CD4-positive, alpha-beta memory T cell (primary cell): ENCODE data around the gene FAM219A. TPM values are rescaled to one million over a fixed set of nuclear protein-coding genes. Genes with fewer than 3 reads are reported as not detected.

Source experiments
- CTCF ChIA-PET: fragments of 350-600 bp; sonication (Branson Sonifier 250); formaldehyde crosslinking; loops from one replicate; lab custom pipeline; 2021; ENCODE audit warnings: inconsistent platforms; ENCODE audit not compliant: partially characterized antibody; lab: Charles Lee
- POLR2A ChIA-PET: fragments of 350-600 bp; sonication (Branson Sonifier 250); formaldehyde crosslinking; loops from one replicate; lab custom pipeline; 2021; ENCODE audit not compliant: partially characterized antibody; lab: Charles Lee
- DNase-seq, 5 donors: peaks; one replicate each; pipeline versions ENCODE4 v3.0.0 to v3.0.0-alpha.2; 2020 to 2022; ENCODE audit warnings: mixed read lengths in 1 of 5
- H3K27ac ChIP-seq: one replicate; pipeline ENCODE4 v1.7.0; 2013; ENCODE audit warnings: low read depth, low read length
- H3K27me3 ChIP-seq: 2 replicates; pipeline ENCODE4 v1.7.0; 2013; ENCODE audit warnings: mild to moderate bottlenecking, low read length, moderate library complexity; ENCODE audit not compliant: insufficient read depth
- H3K36me3 ChIP-seq: 2 replicates; pipeline ENCODE4 v1.7.0; 2013; ENCODE audit warnings: mild to moderate bottlenecking, low read length, moderate library complexity; ENCODE audit not compliant: insufficient read depth
- H3K4me1 ChIP-seq: 2 replicates; pipeline ENCODE4 v1.7.0; 2013; ENCODE audit warnings: mild to moderate bottlenecking, low read length, moderate library complexity; ENCODE audit not compliant: insufficient read depth
- H3K4me3 ChIP-seq, 2 donors: one replicate each; pipeline ENCODE4 v1.7.0; 2013; ENCODE audit warnings: low read length in 2 of 2, mild to moderate bottlenecking in 1 of 2
- H3K9me3 ChIP-seq, 2 donors: one replicate each; pipeline ENCODE4 v1.7.0; 2013; ENCODE audit warnings: low read length in 2 of 2, control low read depth in 1 of 2; ENCODE audit not compliant: control insufficient read depth in 1 of 2
- H3K27ac Mint-ChIP-seq, 7 donors: one replicate each; pipeline ENCODE4 v1.8.0; 2020 to 2021; ENCODE audit warnings: mixed read lengths in 7 of 7, mild to moderate bottlenecking in 6 of 7, inconsistent platforms in 3 of 7, moderate library complexity in 3 of 7
- H3K27me3 Mint-ChIP-seq, 2 donors: one replicate each; pipeline ENCODE4 v1.8.0; 2020 to 2021; ENCODE audit warnings: mixed read lengths in 2 of 2
- H3K36me3 Mint-ChIP-seq, 2 donors: one replicate each; pipeline ENCODE4 v1.8.0; 2020 to 2021; ENCODE audit warnings: mixed read lengths in 2 of 2, inconsistent platforms in 1 of 2, mild to moderate bottlenecking in 1 of 2
- H3K4me1 Mint-ChIP-seq, 4 donors: one replicate each; pipeline ENCODE4 v1.8.0; 2020 to 2021; ENCODE audit warnings: mixed read lengths in 4 of 4, mild to moderate bottlenecking in 1 of 4
- H3K4me3 Mint-ChIP-seq, 8 donors: one replicate each; pipeline ENCODE4 v1.8.0; 2020 to 2021; ENCODE audit warnings: mixed read lengths in 8 of 8, mild to moderate bottlenecking in 7 of 8, moderate library complexity in 6 of 8, inconsistent platforms in 3 of 8
- H3K9me3 Mint-ChIP-seq, 8 donors: one replicate each; pipeline ENCODE4 v1.8.0; 2020 to 2021; ENCODE audit warnings: mixed read lengths in 8 of 8, mild to moderate bottlenecking in 5 of 8, inconsistent platforms in 3 of 8, moderate library complexity in 1 of 8
- intact Hi-C: fragments of 100-400 bp; cut with micrococcal nuclease; formaldehyde crosslinking; loops from one replicate; pipeline ENCODE4 v1.15.1; 2023
- polyA plus RNA-seq, 2 donors: library from polyadenylated mRNA; unstranded; fragments of 300-500 nt; fragmentation: Illumina TruSeq; gene quantifications; one replicate each; pipeline ENCODE4 v1.2.3, GENCODE V29; 2021
- total RNA-seq, 2 experiments: library from RNA; stranded (reverse); gene quantifications; one replicate each; pipeline ENCODE4 v1.2.3, GENCODE V29; 2021

The FAM219A gene
- total and polyA plus RNA-seq, 4 experiments from 2014 or later: 0.33 to 16.3 (median 7.6) TPM

DNA sequence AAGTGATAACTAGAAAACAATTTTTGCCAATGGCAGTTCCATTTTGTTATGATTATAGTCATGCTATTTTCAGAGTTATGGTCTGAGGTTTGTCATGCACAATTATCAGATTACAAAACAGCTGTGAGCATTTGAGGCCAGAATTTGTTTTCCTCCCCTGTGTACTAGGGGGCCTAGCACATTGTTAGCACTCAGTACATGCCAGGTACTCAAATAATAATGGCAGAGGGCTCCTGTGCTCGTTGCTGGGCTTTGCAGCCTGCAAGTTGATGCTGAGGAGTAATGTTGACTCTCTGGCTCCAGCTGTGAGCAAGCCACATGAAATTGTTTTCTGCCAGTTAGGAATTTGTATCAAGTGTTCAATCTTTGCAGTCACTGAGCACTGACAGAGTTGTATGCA is 7.1 kb upstream of the FAM219A start:
- Histone ChIP-seq H3K4me1 (no peaks in the 10 kb centered on the region), H3K4me3 (no peak overlapping the region), H3K27me3 (no peaks in the 10 kb centered on the region), H3K27ac (no peak overlapping the region), H3K9me3 (no peaks in the 10 kb centered on the region), H3K36me3 (no peaks in the 10 kb centered on the region)
- Mint-ChIP-seq H3K9me3 (no peaks in the 10 kb centered on the region), H3K4me3 (no peak overlapping the region), H3K27me3 (peaks cover 4 to 12% of the 10 kb centered on the region in 2 donors), H3K4me1 (no peaks in the 10 kb centered on the region), H3K27ac (no peak overlapping the region), H3K36me3 (no peaks in the 10 kb centered on the region)
- POLR2A ChIA-PET: no interaction called here
- no peak for DNase-seq
- intact Hi-C loops: no loop called here
- CTCF ChIA-PET: interaction anchor here (1.5 kb wide), 1 partner anchor 36 kb away, joined by 3 read pairs; no protein-coding TSS in a partner anchor

DNA sequence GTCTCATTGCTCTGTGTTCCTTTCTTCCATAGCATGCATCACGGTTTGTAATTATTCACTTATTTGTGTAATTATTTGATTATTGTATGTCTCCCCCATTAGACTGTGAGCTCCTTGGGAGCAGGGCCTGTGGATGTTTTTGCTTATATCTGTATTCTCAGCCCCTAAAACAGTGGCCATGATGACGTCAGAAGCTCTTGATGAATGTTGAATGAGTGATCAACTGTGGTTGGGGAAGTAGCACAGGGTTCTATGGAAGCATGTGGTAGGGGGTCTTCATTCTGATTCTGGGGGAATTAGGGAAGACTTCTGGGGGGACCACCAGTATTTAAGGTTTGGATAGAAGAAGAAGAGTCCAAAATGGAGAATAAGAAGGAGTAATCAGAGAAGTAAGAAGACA is 6.2 kb upstream of the FAM219A start:
- H3K4me1 ChIP-seq: no peaks in the 10 kb centered on the region
- H3K4me1 Mint-ChIP-seq: no peaks in the 10 kb centered on the region
- H3K4me3 Mint-ChIP-seq: no peak overlapping the region
- no peak overlapping the region for H3K4me3 ChIP-seq
- H3K9me3 ChIP-seq: no peaks in the 10 kb centered on the region
- no peak overlapping the region for H3K27ac ChIP-seq
- H3K27ac Mint-ChIP-seq: no peak overlapping the region
- no peaks in the 10 kb centered on the region for H3K36me3 Mint-ChIP-seq
- no peak for DNase-seq
- H3K9me3 Mint-ChIP-seq: no peaks in the 10 kb centered on the region
- no peaks in the 10 kb centered on the region for H3K36me3 ChIP-seq
- ChIA-PET POLR2A (no interaction called here), CTCF (interaction anchor here (1.5 kb wide), 1 partner anchor 37 kb away, joined by 3 read pairs; no protein-coding TSS in a partner anchor)
- peaks cover 4 to 12% of the 10 kb centered on the region in 2 donors for H3K27me3 Mint-ChIP-seq
- no peaks in the 10 kb centered on the region for H3K27me3 ChIP-seq
- intact Hi-C loops: no loop called here

DNA sequence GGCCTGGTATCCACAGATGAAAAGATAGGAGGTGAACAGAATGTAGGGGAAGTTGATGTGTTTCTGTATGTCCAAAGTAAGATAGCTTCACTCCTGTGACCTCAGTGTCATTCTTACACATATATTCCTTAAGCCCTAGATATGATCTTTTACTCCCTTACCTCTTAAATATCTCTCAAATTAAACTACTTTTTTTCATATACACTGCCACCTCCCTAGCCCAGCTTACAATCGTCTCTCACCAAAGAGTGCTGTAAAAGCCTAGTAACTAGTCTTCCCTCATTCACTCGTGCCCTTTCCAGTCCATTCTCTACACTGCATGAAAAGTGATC is 5.5 kb upstream of the FAM219A start:
- H3K36me3 ChIP-seq: no peaks in the 10 kb centered on the region
- intact Hi-C loops: no loop called here
- Mint-ChIP-seq H3K9me3 (no peaks in the 10 kb centered on the region), H3K27ac (no peak overlapping the region), H3K4me3 (no peak overlapping the region), H3K27me3 (peaks cover 4 to 10% of the 10 kb centered on the region in 2 donors), H3K36me3 (no peaks in the 10 kb centered on the region), H3K4me1 (peaks cover 2 to 4% (median 3%) of the 10 kb centered on the region in 4 donors)
- no peak for DNase-seq
- ChIA-PET CTCF (interaction anchor here (0.8 to 1.5 kb wide), 2 partner anchors 37 to 39 kb away, joined by 3 read pairs; no protein-coding TSS in a partner anchor), POLR2A (no interaction called here)
- no peak overlapping the region for H3K4me3 ChIP-seq
- H3K9me3 ChIP-seq: no peaks in the 10 kb centered on the region
- H3K4me1 ChIP-seq: peaks cover 3% of the 10 kb centered on the region
- no peak overlapping the region for H3K27ac ChIP-seq
- no peaks in the 10 kb centered on the region for H3K27me3 ChIP-seq

DNA sequence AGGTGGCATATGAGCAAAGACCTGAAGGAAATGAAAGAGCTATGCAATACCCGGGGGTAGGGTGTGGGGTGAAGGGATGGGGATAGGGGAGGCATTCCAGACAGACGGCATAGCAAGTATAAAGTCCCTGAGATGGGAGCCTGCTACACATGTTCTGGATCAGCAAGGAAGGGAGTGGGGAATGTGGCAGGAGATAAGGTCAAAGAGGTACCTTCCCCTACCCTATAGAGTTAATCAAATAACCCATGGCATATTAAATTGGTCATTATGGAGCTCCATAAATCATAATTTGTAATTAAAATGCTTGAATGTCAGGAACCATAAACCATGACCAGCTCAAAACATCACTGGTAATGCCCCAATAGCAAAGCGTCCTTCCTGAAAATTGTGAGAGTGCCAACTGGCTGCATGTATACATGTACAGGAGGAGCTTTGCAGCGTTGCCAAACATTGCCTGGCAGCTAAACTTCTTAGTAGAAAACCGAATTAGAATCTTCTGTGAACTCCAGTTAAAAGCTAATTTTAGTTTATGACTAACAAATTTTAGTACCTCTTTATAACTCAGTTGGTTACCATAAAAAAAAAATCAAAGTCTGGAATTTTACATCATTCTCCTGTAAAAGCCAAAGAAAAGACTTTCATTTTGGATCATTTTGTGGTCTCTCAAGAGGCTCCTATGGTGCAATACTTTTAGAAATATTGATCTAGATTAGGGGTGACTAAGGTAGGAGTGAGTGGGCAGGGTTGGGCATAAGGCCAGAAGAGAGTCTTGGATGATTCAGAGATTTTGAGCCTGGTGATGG is 4.9 kb upstream of the FAM219A start:
- ChIA-PET POLR2A (no interaction called here), CTCF (interaction anchor here (0.8 to 1.2 kb wide), 4 partner anchors 32 to 175 kb away, joined by 3 to 4 read pairs (median 3); partner anchors contain the start of gene SIGMAR1)
- Histone ChIP-seq H3K36me3 (no peaks in the 10 kb centered on the region), H3K27ac (no peak overlapping the region), H3K4me3 (no peak overlapping the region), H3K4me1 (peaks cover 5% of the 10 kb centered on the region), H3K9me3 (no peaks in the 10 kb centered on the region), H3K27me3 (no peaks in the 10 kb centered on the region)
- Mint-ChIP-seq H3K9me3 (no peaks in the 10 kb centered on the region), H3K4me1 (peaks cover 4 to 10% (median 7%) of the 10 kb centered on the region in 4 donors), H3K4me3 (no peak overlapping the region), H3K27me3 (peaks cover 4 to 9% of the 10 kb centered on the region in 2 donors), H3K27ac (no peak overlapping the region), H3K36me3 (peaks cover 0 to 2% of the 10 kb centered on the region in 2 donors)
- DNase-seq: no peak
- intact Hi-C loops: no loop called here

DNA sequence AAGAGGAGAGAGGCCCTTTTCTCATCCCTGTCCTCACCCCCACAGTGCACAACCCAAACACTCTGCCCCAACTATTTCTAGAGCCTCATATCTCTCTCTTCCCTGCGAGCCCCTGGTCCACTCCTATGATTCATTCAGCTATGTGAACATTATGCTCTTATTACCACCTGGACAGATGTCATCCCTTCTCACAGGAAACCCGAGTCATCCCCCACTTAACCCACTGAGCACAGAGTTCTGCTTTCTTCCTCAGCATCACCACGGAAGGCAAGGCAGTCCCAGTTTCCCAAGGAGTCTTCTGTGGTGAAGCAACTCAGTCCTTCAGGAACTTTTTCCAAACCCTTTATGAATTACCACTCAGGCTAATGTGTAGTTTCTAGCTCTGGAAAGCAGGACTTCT is 1.6 kb upstream of the FAM219A start:
- Histone ChIP-seq H3K27ac (no peak overlapping the region), H3K4me3 (no peak overlapping the region), H3K36me3 (no peaks in the 10 kb centered on the region), H3K9me3 (no peaks in the 10 kb centered on the region), H3K4me1 (peaks cover 19% of the 10 kb centered on the region), H3K27me3 (no peaks in the 10 kb centered on the region)
- intact Hi-C loops: loop anchor here (5.0 kb wide), 2 partner anchors 413 to 643 kb away; partner anchors contain the start of genes UBAP2 and UBE2R2
- H3K27me3 Mint-ChIP-seq: no peaks in the 10 kb centered on the region
- no peak for DNase-seq
- CTCF ChIA-PET: interaction anchor here (0.8 kb wide), 1 partner anchor 144 kb away, joined by 3 read pairs; no protein-coding TSS in a partner anchor
- POLR2A ChIA-PET: no interaction called here
- H3K9me3 Mint-ChIP-seq: peaks cover 0 to 2% (median 0%) of the 10 kb centered on the region in 8 donors
- H3K4me1 Mint-ChIP-seq: peaks cover 18 to 30% (median 24%) of the 10 kb centered on the region in 4 donors
- peak overlapping the region in 1 of 7 donors; percentile 63 for H3K27ac Mint-ChIP-seq
- peaks cover 0 to 4% of the 10 kb centered on the region in 2 donors for H3K36me3 Mint-ChIP-seq
- H3K4me3 Mint-ChIP-seq: peak overlapping the region in 1 of 8 donors; percentile 12

DNA sequence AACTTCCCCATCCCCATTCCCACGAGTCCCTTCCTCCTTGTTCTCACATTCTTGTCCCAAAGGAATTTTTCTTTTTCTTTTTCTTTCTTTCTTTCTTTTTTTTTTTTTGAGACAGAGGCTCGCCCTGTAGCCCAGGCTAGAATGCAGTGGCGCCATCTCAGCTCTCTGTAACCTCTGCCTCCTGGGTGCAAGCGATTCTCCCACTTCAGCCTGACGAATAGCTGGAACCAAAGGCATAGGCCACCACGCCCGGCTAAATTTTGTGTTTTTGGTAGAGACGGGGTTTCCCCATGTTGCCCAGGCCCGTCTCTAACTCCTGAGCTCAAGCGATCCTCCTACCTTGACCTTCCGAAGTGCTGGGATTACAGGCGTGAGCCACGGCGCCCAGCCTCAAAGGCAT is 986 bp upstream of the FAM219A start:
- Histone ChIP-seq H3K4me1 (peaks cover 19% of the 10 kb centered on the region), H3K27me3 (no peaks in the 10 kb centered on the region), H3K4me3 (no peak overlapping the region), H3K27ac (no peak overlapping the region), H3K9me3 (no peaks in the 10 kb centered on the region), H3K36me3 (no peaks in the 10 kb centered on the region)
- Mint-ChIP-seq H3K36me3 (peaks cover 0 to 4% of the 10 kb centered on the region in 2 donors), H3K27ac (peak overlapping the region in 3 of 7 donors; percentile 60 to 78 (median 70)), H3K4me3 (peak overlapping the region in 5 of 8 donors; percentile 86 to 94 (median 91)), H3K4me1 (peaks cover 18 to 30% (median 24%) of the 10 kb centered on the region in 4 donors), H3K9me3 (peaks cover 0 to 2% (median 0%) of the 10 kb centered on the region in 8 donors), H3K27me3 (no peaks in the 10 kb centered on the region)
- ChIA-PET CTCF (interaction anchor here (0.8 kb wide), 1 partner anchor 144 kb away, joined by 3 read pairs; no protein-coding TSS in a partner anchor), POLR2A (interaction anchor here (1.8 kb wide), 1 partner anchor 64 kb away, joined by 8 read pairs; the partner anchor contains the start of gene ENHO)
- no peak for DNase-seq
- intact Hi-C loops: loop anchor here (5.0 kb wide), 2 partner anchors 412 to 642 kb away; partner anchors contain the start of genes UBAP2 and UBE2R2

DNA sequence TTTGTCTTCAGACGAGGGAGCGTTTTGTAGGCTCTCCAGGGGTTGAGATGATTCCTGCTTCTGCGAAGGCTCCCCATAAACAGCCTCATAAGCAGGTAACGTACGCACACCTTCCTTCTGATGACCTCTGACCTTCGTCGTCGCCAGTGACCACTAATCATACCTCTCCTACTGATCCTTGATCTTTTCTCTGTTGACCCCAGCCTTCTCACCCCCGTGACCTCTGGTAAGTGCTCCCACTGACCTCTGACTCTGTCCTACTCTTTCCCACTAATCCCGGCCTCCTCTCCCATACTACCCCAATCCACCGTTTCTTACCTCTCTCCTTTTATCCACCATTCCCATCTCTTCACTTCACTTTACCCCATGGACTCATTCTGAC is 580 bp upstream of the FAM219A start:
- H3K36me3 ChIP-seq: no peaks in the 10 kb centered on the region
- ChIA-PET POLR2A (interaction anchor here (0.6 to 1.8 kb wide), 7 partner anchors 10 to 614 kb away, joined by 3 to 8 read pairs (median 3); partner anchors contain the start of genes ENHO, MYORG, SIGMAR1 and VCP), CTCF (interaction anchor here (1.1 kb wide), 1 partner anchor 41 kb away, joined by 3 read pairs; no protein-coding TSS in a partner anchor)
- peaks cover 0 to 4% of the 10 kb centered on the region in 2 donors for H3K36me3 Mint-ChIP-seq
- H3K27me3 ChIP-seq: no peaks in the 10 kb centered on the region
- peak overlapping the region; percentile 86 to 94 (median 90) for H3K4me3 Mint-ChIP-seq
- DNase-seq: no peak
- H3K9me3 ChIP-seq: no peaks in the 10 kb centered on the region
- peaks cover 18 to 30% (median 24%) of the 10 kb centered on the region in 4 donors for H3K4me1 Mint-ChIP-seq
- H3K4me3 ChIP-seq: peak overlapping the region; percentile 35 to 44
- no peak overlapping the region for H3K27ac ChIP-seq
- H3K27me3 Mint-ChIP-seq: no peaks in the 10 kb centered on the region
- peak overlapping the region; percentile 49 to 90 (median 78) for H3K27ac Mint-ChIP-seq
- peaks cover 19% of the 10 kb centered on the region for H3K4me1 ChIP-seq
- intact Hi-C loops: loop anchor here (1.0 to 5.0 kb wide), 8 partner anchors 64 to 642 kb away; partner anchors contain the start of genes KIF24, MYORG, NUDT2 and RPP25L
- H3K9me3 Mint-ChIP-seq: peaks cover 0 to 2% (median 0%) of the 10 kb centered on the region in 8 donors
